Stimulated activated CD4-positive, alpha-beta T cell treated with anti-CD3 and anti-CD28 coated beads, Interleukin-1b, Interleukin-23, amount 100 ng/mL, for 4 hours (primary cell): ENCODE measurements around the gene ENAH.

Experiments used
- DNase-seq, 2 donors: peaks; one replicate each; pipeline ENCODE4 v3.0.0-alpha.2; 2020; ENCODE audit warnings: low read depth in 2 of 2

Gene ENAH

DNA sequence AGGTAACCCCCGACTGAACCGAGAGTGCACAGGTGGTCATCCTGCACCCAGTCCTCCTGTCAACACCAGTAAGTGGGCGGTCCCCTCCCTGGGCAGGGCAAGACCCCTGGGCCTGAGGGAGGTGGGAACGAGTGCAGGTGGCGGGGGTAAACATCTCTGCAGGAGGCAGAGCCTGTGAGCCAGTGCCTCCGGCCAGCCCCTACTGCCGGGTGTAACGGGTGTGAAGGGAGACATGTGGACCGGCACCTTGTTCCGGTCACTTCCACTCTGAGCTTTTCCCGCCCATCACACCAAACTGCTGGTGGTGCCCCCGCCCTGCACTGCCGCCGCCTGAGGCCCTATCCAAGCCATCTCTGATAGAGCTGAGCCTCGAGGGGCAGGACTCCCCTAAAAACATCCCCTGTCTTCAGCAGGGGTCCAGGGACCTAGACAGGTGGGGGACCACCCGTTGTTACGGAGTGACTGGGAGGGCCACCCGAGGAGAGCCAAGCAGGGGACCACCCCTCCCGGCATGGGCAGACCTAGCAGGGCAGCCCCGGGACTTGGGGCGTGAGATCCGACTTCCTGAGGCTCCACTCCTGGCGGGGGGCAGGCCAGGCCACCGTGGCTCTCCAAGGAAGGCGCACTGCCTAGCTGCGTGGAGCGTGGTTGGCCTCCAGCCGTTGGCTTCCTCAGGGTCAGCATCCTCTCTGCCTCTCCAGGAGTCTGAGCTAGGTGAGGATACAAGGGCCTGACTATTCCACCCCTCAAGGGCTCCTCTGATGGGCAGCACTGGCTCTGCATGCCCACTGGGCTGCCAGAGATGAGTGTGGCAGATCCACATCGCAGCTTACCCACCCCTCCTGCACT is 181.2 kb downstream of the ENAH start:
- DNase-seq: no peak

GRCh38 chr1:225471109-225471452 is 181.8 kb downstream of the ENAH start:
- DNase-seq: no peak

DNA sequence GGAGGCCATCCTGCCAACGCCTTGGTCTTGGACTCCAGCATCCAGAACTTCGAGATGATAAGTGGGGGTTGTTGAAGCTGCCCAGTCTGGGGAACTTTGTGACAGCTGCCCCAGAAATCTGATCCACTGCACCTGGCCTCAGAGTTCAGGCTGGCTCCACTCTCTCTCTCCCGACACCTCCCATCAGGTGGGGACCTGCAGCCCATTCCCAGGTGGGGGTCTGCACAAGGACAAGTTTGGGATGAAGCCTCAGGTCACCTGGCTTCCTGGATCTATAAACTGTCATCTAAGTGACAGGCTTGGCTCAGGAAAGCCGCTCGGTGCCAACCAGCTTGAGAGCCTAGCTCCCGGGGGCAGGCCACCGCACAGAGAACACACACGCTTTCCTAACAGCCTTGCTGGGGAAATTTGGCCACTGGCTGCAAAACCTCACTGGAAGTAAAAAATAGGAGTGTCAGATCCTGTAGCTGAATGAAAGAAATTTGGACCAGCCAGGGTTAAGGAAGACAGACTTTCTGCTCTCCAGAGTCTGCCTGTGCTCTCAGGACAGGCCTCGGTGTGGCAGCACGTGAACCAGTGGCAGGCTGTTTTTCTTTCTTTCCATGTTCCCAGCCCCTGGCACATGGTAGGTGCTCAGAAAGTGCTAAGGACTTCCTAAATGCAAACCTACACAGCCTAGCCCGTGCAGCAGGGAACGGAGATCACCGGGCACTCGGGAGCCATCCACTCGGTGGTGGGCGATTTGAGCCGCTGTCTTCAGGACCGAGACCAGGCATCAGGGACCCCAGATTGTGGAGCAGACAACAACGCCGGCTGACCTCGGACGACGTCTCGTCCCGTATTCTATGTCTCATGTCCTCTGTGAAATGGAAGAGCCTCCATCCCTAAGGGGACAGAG is 182.5 kb downstream of the ENAH start:
- no peak for DNase-seq

GRCh38 chr1:225469051-225469450 is 183.9 kb downstream of the ENAH start:
- DNase-seq: no peak

DNA sequence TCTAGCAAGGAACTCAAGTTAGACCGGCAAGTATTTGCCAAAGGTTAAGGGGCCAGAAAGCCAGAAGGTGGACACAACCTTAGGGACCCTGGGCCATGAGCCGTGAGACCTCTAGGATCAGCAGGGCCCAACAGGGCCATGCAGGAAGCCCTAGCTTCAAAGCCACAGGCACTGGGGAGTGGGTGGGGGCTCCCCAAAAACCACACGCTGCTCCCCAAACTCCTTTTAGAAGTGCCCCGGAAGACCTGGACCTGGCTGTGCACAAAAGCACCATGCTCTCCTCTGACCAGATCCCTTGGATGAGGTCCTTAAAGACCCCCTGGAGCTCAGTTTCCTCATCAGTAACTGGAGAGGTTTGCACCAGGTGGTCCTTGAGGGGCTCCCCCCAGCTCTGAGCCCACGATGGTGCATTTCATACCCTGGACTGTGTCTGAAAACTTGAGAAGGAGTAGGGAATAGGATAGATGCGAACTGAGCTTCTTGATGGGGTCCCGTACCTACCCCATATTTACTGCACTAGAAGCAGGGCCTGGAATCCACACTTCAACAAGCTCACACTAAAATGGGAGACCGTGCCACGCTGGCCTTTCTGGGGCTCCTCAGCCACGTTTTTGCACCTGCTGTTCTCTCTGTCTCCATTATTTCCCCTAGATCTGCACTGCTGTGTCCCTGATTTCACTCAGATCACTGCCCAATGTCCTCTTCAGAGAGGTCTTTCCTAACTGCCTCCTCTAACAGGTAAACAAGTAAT is 184.5 kb downstream of the ENAH start:
- no peak for DNase-seq

GRCh38 chr1:225467193-225468020 is 185.5 kb downstream of the ENAH start:
- peak; percentile 53 to 59 for DNase-seq

DNA sequence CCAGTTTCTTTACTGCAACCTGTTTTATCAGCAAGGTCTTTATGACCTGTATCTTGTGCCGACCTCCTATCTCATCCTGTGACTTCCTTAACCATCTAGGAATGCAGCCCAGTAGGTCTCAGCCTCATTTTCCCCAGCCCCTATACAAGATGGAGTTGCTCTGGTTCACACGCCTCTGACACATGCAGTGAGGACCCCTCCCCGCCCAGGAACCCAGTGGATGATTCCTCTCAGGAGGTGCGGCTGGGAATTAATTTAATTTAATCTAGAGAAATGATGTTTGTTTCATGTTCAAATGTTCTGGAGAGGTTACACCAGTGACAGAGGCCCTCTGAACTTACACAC is 186.1 kb downstream of the ENAH start:
- no peak for DNase-seq

GRCh38 chr1:225465793-225466517 is 187.0 kb downstream of the ENAH start:
- DNase-seq: no peak

DNA sequence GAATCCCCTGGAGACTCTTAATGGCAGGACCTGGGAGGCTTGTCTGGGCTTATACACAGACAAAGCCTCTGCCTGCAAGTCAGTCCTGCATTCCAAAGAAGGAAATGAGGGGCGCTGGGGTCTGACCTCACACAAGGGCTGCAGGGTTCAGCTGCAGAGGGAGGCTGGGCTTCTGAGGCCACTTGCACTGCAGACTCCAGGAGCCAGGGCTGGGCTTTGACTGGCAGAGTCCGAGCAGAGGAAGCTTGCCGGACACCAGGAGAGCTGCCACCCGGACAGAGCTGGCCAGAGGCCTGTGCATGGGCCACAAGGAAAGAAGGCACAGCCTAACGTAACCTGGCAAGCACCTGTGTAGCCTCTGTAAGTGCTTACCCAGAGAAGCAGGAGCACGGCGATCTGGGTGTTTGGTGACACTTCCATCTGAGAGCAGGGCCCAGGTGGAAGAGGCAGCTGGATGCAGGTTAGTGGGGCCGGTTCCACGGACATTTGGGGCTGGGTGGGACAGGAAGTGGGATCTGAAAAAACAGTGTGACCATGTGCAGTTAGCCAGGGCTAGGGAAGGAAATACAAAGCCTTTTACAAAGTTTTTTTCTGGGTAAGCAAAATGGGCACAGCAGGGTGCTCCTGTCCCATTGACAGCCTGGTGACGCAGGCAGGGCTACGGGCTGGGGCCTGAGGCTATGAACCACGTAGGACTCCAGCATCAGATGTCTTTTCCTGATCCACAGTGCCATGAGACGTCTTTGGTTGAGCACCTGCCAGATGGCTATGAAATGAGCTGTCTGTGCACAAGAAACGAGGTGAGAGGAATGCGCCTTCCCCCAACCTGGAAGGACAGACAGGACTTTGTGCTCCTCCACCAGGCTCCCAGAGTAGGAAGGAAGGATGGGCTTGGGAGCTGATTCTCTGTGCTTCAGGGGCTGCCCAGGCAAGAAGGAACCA is 187.8 kb downstream of the ENAH start:
- no peak for DNase-seq

DNA sequence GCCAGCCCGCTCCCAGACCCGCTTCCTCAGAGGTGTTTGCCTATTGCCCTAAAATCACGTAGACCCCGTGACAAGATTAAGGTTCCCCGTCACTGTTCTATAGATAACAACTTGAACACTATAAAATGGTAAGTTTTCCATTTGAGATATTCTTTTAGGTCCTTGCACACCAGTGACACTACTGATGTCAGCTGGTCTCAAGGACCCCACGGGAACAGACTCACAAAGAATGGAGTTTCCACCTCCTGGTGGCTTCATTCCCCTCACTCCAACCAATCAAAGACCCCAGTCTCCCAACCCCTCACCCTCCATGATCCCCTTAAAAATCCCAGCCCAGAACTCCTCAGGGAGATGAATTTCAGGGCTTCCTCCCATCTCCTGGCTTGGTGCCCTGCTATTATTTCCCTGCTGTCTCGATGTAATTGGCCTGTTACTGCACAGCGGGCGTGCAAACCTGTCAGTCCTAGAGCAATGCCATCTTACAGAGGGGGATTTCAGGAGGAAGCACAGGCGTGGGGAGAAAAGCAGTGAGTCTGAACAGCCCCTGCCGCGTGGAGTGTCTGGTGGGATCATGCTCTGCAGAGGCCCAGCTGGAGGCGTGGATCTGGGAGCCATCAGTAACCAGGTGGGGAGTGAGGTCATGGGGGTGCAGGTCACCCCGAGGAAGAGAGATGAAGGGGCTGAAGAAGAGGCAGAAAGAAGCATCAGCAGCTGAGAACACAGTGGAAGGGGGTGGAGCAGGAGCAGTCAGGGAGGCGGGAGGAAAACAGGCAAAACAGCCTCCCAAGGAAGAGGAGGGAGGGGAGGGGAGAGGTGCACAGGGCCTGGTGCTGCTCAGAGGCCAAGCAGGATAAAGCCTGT is 190.0 kb downstream of the ENAH start:
- DNase-seq: no peak

GRCh38 chr1:225462429-225462713 is 190.6 kb downstream of the ENAH start:
- no peak for DNase-seq

GRCh38 chr1:225461533-225462428 is 191.1 kb downstream of the ENAH start:
- DNase-seq: no peak

DNA sequence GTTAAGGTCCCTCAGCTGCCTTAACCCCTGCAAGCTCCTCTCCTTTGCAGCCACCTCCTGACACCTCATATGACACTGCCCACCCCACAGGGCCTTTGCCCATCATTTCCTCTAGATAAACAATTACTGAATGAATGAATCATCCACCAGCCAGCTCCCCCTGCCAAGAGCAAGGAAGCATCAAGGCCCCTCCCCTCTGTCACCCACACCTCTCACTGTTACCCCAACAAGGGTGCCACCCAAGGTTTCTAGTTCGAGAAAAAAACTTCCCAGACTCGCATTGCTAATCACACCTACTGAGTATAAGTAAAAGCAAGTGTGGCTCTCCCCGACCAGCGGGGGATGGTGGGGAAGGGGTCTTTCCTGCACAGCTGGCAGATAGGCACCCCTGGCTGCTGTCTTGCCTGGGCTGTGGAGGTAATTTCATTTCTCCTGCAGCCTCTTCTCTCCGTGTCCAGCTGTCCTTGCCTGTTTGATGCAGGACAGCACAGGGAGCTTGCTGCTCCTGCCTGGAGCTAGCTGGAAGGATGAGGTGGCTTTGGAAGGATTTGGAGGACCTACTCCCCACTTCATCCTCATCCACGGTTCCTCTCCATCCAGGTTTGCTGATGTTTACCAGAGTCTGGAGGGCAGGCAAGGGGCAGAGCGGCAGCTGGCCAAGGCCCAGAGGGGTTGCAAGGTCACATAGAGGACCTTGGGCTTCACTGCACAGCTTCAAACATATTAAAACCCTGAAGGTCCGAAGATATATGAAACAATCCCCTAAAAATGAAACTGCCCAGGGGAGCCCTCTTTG is 192.0 kb downstream of the ENAH start:
- DNase-seq: peak in 1 of 2 donors; percentile 30

GRCh38 chr1:225460021-225460736 is 192.7 kb downstream of the ENAH start:
- no peak for DNase-seq

DNA sequence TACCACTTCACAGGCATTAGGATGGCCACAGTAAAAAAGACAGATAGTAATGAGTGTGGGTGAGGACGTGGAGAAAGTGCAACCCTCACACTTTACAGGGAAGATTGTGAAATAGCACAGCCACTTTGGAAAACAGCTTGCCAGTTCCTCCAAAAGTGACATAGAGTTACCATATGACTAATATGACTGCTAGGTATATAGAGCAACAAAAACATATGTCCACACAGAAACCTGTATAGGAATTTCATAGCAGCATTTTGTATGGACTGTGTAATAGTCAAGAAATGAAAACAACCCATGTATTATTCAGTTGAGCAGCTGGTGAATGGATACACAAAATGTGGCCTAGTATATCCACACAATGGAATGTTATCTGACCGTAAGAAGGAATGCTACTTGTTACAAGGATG is 194.7 kb downstream of the ENAH start:
- DNase-seq: no peak

DNA sequence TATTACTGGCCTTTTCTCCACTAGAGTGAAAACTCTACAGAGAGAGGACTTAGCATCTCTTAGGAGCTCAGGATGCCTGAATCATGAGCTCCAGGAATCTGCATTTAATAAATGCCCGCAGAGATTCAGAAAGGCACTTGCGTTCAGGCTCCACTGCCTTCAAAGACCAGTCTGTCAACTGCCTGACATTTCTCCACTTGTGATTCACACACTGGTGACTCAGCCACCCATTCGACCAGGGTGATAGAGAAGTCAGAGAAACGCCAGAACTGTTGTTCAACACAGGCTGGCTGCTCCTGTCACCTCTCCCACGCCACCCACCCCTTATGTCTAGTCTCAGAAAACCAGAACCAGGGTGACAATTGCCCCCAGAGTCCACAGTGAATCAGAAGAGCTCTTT is 198.2 kb downstream of the ENAH start:
- peak; percentile 61 to 72 for DNase-seq
